Right lobe of liver (tissue), 6 donors: ENCODE results near the gene WDR35. TPM values are rescaled to one million over a fixed set of nuclear protein-coding genes. Genes with fewer than 3 reads are reported as not detected.

ENCODE experiments used
- ATAC-seq, 4 donors: fragments of 200-7000 bp; cut with Tn5 transposase; one replicate each; pipeline ENCODE4 v1.9.1; 2020; ENCODE audit warnings: mild to moderate bottlenecking in 4 of 4, moderate library complexity in 4 of 4
- DNase-seq, 3 donors: peaks; one replicate each; pipeline ENCODE4 v3.0.0-alpha.2; 2020
- H3K27ac ChIP-seq, 3 donors: fragments of 200-600 bp; one replicate each; pipeline ENCODE4 v1.8.0; 2022
- H3K27me3 ChIP-seq, 2 donors: fragments of 200-600 bp; one replicate each; pipeline ENCODE4 v1.8.0; 2022
- H3K36me3 ChIP-seq, 4 donors: fragments of 200-600 bp; sonication (generic) in 1 of 4; one replicate each; pipeline versions ENCODE4 v1.5.1 to v1.8.0; 2017 to 2022; ENCODE audit warnings: control low read depth in 1 of 4
- H3K4me1 ChIP-seq, 4 donors: fragments of 200-600 bp; sonication (generic) in 1 of 4; one replicate each; pipeline versions ENCODE4 v1.5.1 to v1.8.0; 2017 to 2022; ENCODE audit warnings: control low read depth in 1 of 4
- H3K4me3 ChIP-seq, 3 donors: fragments of 200-600 bp; one replicate each; pipeline ENCODE4 v1.8.0; 2022
- H3K9me3 ChIP-seq, 4 donors: fragments of 200-600 bp; sonication (generic) in 1 of 4; one replicate each; pipeline versions ENCODE4 v1.5.1 to v1.8.0; 2017 to 2022; ENCODE audit warnings: control low read depth in 1 of 4
- POLR2A ChIP-seq: fragments of 450-650 bp; IDR thresholded peaks from one replicate; pipeline ENCODE4 v1.6.1; 2017; ENCODE audit warnings: antibody characterized with exemption, mild to moderate bottlenecking
- WGBS: methylation state at CpG from one replicate; pipeline ENCODE4 v1.1.6; 2018; ENCODE audit warnings: low coverage, low lambda C conversion rate; ENCODE audit not compliant: insufficient coverage; ENCODE audit errors: missing lambda C conversion rate; 5-methylcytosine and 5-hydroxymethylcytosine counted together
- intact Hi-C, 2 donors: fragments of 100-400 bp; cut with DNase I; formaldehyde crosslinking; loops; one replicate each; pipeline versions ENCODE4 v1.11.2 to v1.14.1; 2022
- total RNA-seq, 6 experiments: library from RNA; depleted of rRNA in 2 of 6; stranded (reverse); fragments of >200 nt in 2 of 6; fragmentation: NEBNext Ultra II Directional in 3 of 6; extraction: Animal tissue kit (Norgen Biotek cat#: 25700) in 3 of 6; gene quantifications; one replicate each; pipeline versions ENCODE4 v1.1.0 to v1.2.4, GENCODE V29; 2016 to 2023
- TF ChIP-seq, protein P1 (sequence below), 4 donors: fragments of 200-600 bp in 3 of 4; fragments of 450-650 bp in 1 of 4; IDR thresholded peaks; one replicate each; pipeline versions ENCODE4 v1.5.1 to v1.8.0; 2016 to 2022; ENCODE audit warnings: antibody characterized with exemption in 4 of 4, mild to moderate bottlenecking in 2 of 4
- donor health status: DM: no; HTN: yes; CAD: no.
- donor health status: DM: no; HTN: no; CAD: no.
- donor health status: DM: no; HTN: no; CAD: no.
- donor health status: DM: no; HTN: yes; CAD: no.
- donor health status: DM: no; HTN: yes; CAD: no.

WDR35 gene
- total RNA-seq, 6 experiments from 2014 or later, result 1.2 to 3.3 (median 2.5) TPM

DNA sequence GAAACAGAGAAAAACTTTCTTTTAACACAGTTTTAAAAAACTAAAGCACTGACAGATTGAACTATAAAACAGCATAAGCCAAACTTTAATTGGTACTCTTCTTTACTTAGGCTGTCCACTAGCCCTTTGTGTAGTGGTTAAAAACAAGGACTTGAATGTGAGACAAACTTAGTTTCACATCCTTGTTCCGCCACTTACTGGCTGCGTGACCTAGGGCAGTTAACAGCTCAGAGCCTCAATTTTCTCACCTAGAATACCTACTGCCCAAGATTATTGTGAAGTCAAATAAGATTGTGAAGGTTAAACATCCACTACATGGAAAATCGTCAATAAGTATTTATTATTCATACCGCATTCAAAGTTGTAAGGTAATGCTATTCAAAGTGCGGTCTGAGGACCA lies 2.0 kb downstream of the WDR35 start:
- no peak overlapping the region for H3K27ac ChIP-seq
- H3K4me1 ChIP-seq, result peaks cover 0 to 13% (median 0%) of the 10 kb centered on the region in 4 donors
- intact Hi-C loops, result no loop called here
- no peaks in the 10 kb centered on the region for H3K27me3 ChIP-seq
- H3K4me3 ChIP-seq, result no peak overlapping the region
- ATAC-seq, result no peak
- TF ChIP-seq POLR2A, result no peak
- TF ChIP-seq, protein P1, sequence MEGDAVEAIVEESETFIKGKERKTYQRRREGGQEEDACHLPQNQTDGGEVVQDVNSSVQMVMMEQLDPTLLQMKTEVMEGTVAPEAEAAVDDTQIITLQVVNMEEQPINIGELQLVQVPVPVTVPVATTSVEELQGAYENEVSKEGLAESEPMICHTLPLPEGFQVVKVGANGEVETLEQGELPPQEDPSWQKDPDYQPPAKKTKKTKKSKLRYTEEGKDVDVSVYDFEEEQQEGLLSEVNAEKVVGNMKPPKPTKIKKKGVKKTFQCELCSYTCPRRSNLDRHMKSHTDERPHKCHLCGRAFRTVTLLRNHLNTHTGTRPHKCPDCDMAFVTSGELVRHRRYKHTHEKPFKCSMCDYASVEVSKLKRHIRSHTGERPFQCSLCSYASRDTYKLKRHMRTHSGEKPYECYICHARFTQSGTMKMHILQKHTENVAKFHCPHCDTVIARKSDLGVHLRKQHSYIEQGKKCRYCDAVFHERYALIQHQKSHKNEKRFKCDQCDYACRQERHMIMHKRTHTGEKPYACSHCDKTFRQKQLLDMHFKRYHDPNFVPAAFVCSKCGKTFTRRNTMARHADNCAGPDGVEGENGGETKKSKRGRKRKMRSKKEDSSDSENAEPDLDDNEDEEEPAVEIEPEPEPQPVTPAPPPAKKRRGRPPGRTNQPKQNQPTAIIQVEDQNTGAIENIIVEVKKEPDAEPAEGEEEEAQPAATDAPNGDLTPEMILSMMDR (IDR thresholded peaks at IDR 0.05), result no peak
- H3K9me3 ChIP-seq, result no peaks in the 10 kb centered on the region
- DNase-seq, result no peak
- no peaks in the 10 kb centered on the region for H3K36me3 ChIP-seq
- WGBS, result 96% methylated on average over 5 of the region's 5 CpGs

DNA sequence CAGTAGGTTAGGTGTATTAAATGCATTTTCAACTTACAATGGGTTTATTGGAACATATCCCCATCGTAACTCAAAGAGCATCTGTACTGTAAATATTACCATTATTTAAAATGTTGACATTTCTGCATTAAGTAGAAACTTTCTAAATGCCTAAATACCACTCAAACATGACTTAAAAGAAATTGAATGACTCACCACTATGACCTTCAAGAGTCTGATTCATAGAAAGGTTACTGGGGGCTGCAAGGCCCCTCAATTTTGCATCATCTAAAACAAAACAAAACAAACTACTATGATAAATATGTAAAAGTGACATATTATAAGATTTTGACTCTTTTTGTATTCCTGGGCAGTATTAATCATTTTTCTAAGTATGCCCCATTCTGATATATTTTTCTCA lies 7.6 kb downstream of the WDR35 start:
- no peaks in the 10 kb centered on the region for H3K4me1 ChIP-seq
- 100% methylated on average over 1 of the region's 1 CpG for WGBS
- TF ChIP-seq, protein P1 (IDR thresholded peaks at IDR 0.05), result no peak
- TF ChIP-seq POLR2A, result no peak
- intact Hi-C loops, result no loop called here
- no peaks in the 10 kb centered on the region for H3K9me3 ChIP-seq
- ATAC-seq (no peak), DNase-seq (no peak)
- H3K27ac ChIP-seq, result no peak overlapping the region
- H3K36me3 ChIP-seq, result no peaks in the 10 kb centered on the region
- no peaks in the 10 kb centered on the region for H3K27me3 ChIP-seq
- no peak overlapping the region for H3K4me3 ChIP-seq

DNA sequence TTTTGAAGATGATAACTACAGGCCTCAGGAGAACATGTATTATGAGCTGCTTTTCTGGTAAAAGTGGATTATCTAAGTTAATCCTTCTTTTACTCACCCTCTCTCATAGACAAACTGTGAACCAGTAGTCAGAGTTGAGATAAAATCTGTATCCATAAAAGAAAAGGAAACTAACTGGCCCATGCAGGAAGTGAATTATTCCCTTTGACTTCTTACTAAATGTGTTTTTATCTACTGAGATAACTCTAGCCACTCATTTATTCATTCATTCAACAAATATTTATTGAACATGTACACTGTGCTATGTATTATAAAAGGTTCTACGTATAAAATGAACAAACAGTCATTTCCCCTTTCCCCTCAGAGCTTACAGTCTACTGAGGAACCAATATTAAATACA lies 10.0 kb downstream of the WDR35 start:
- Histone ChIP-seq H3K27ac (no peak overlapping the region), H3K4me1 (no peaks in the 10 kb centered on the region), H3K36me3 (no peaks in the 10 kb centered on the region), H3K27me3 (no peaks in the 10 kb centered on the region), H3K9me3 (no peaks in the 10 kb centered on the region), H3K4me3 (no peak overlapping the region)
- no peak for TF ChIP-seq POLR2A
- TF ChIP-seq, protein P1 (IDR thresholded peaks at IDR 0.05), result no peak
- ATAC-seq (no peak), DNase-seq (no peak)
- 44% methylated on average over 1 of the region's 1 CpG for WGBS
- intact Hi-C loops, result no loop called here

DNA sequence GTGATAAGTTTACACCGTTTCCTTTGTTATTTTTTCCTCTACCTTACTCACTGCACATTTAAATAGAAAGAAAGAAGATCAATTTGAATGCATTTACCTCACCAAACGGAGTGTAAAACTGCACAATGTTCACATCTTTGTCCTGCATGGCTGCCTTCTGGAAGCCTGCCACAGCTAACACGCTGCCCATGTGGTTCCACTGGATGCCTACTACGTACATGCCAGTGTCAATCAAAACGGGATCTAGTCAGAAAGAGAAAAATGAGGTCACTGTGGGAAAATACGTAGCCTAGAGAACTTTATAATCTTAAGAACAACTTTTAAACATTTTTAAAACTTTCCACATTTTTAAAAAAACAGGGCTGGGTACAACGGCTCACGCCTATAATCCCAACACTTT lies 16.4 kb downstream of the WDR35 start:
- ATAC-seq (no peak), DNase-seq (no peak)
- H3K27me3 ChIP-seq, result no peaks in the 10 kb centered on the region
- H3K4me3 ChIP-seq, result no peak overlapping the region
- WGBS, result 89% methylated on average over 8 of the region's 8 CpGs
- TF ChIP-seq POLR2A, result no peak
- TF ChIP-seq, protein P1 (IDR thresholded peaks at IDR 0.05), result no peak
- no peaks in the 10 kb centered on the region for H3K4me1 ChIP-seq
- H3K27ac ChIP-seq, result no peak overlapping the region
- H3K36me3 ChIP-seq, result no peaks in the 10 kb centered on the region
- intact Hi-C loops, result no loop called here
- H3K9me3 ChIP-seq, result no peaks in the 10 kb centered on the region

DNA sequence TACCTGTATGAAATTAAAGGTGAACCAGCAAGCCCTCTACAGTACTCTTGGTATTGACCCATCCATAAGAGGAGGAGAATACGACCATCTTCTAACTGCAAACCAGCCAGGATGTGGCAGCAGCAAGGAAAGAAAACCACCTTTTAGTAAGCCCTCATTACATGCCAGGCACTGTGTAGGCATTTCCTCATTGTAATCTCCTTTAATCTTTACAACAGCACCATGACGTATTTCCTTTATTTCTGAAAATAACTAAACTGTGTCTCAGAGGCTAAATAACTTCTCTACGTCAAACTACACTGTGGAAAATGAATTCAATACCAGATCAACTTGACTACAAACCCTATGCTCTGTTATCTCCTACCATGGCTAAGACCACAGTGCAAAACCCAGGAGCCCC lies 18.2 kb downstream of the WDR35 start:
- no peaks in the 10 kb centered on the region for H3K36me3 ChIP-seq
- H3K4me1 ChIP-seq, result no peaks in the 10 kb centered on the region
- no peaks in the 10 kb centered on the region for H3K27me3 ChIP-seq
- H3K27ac ChIP-seq, result no peak overlapping the region
- no peak for ATAC-seq
- no peak for DNase-seq
- TF ChIP-seq, protein P1 (IDR thresholded peaks at IDR 0.05), result no peak
- no peak for TF ChIP-seq POLR2A
- WGBS, result 60% methylated on average over 3 of the region's 3 CpGs
- no peaks in the 10 kb centered on the region for H3K9me3 ChIP-seq
- no peak overlapping the region for H3K4me3 ChIP-seq
- intact Hi-C loops, result no loop called here
